Right atrium auricular region (tissue), 2 donors: Measurements from ENCODE around the gene G0S2. TPM values are rescaled to one million over a fixed set of nuclear protein-coding genes. Genes with fewer than 3 reads are reported as not detected.

ENCODE experiments used
- DNase-seq: peaks from one replicate; pipeline ENCODE4 v3.0.0-alpha.2; 2019; ENCODE audit warnings: low spot score
- H3K27ac ChIP-seq, 2 donors: fragments of 200-600 bp; sonication (generic); 1 replicate in 1 of 2; 2 replicates in 1 of 2; pipeline ENCODE4 v1.5.1; 2016 to 2019
- H3K27me3 ChIP-seq, 2 donors: fragments of 200-600 bp; sonication (generic); one replicate each; pipeline versions ENCODE4 v1.5.1 to v1.6.0; 2017 to 2019
- H3K36me3 ChIP-seq: fragments of 200-600 bp; sonication (generic); one replicate; pipeline ENCODE4 v1.5.1; 2016
- H3K4me1 ChIP-seq, 2 donors: fragments of 200-600 bp; sonication (generic); one replicate each; pipeline versions ENCODE4 v1.5.1 to v1.6.0; 2017 to 2019
- H3K4me3 ChIP-seq, 2 donors: fragments of 200-600 bp; sonication (generic); 1 replicate in 1 of 2; 2 replicates in 1 of 2; pipeline ENCODE4 v1.5.1; 2017 to 2019; ENCODE audit warnings: mild to moderate bottlenecking in 1 of 2, moderate library complexity in 1 of 2
- H3K9me3 ChIP-seq, 2 donors: fragments of 200-600 bp; sonication (generic); one replicate each; pipeline ENCODE4 v1.5.1; 2019
- CTCF ChIP-seq, 2 donors: fragments of 200-600 bp; sonication (generic); IDR thresholded peaks; one replicate each; pipeline ENCODE4 v1.5.1; 2019; ENCODE audit warnings: antibody characterized with exemption in 2 of 2
- total RNA-seq, 2 donors: library from RNA; depleted of rRNA; stranded (reverse); fragments of >200 nt; gene quantifications; one replicate each; pipeline ENCODE4 v1.1.0, GENCODE V29; 2016

The G0S2 gene
- total RNA-seq, 2 donors from 2014 or later = 212 to 299 TPM

- peak overlapping the region; percentile 58 to 70 for H3K27ac ChIP-seq
- H3K4me1 ChIP-seq = peaks cover 0 to 4% of the 10 kb centered on the region in 2 donors
- no peaks in the 10 kb centered on the region for H3K36me3 ChIP-seq
- H3K4me3 ChIP-seq = no peak overlapping the region
- no peaks in the 10 kb centered on the region for H3K27me3 ChIP-seq
- no peak for TF ChIP-seq CTCF (IDR thresholded peaks at IDR 0.05)
- DNase-seq = no peak
- no peaks in the 10 kb centered on the region for H3K9me3 ChIP-seq
Observed at GRCh38 chr1:209720326-209720725, 45.1 kb downstream of the G0S2 start.

- no peaks in the 10 kb centered on the region for H3K9me3 ChIP-seq
- H3K27ac ChIP-seq = peak overlapping the region; percentile 58 to 70
- no peak overlapping the region for H3K4me3 ChIP-seq
- H3K36me3 ChIP-seq = no peaks in the 10 kb centered on the region
- peaks cover 0 to 4% of the 10 kb centered on the region in 2 donors for H3K4me1 ChIP-seq
- no peak for DNase-seq
- H3K27me3 ChIP-seq = no peaks in the 10 kb centered on the region
- no peak for TF ChIP-seq CTCF (IDR thresholded peaks at IDR 0.05)
Observed at GRCh38 chr1:209720826-209721225, 45.6 kb downstream of the G0S2 start.

GRCh38 chr1:209721323-209721722 is 46.1 kb downstream of the G0S2 start:
- no peak for TF ChIP-seq CTCF (IDR thresholded peaks at IDR 0.05)
- H3K9me3 ChIP-seq = no peaks in the 10 kb centered on the region
- peaks cover 0 to 4% of the 10 kb centered on the region in 2 donors for H3K4me1 ChIP-seq
- no peaks in the 10 kb centered on the region for H3K36me3 ChIP-seq
- DNase-seq = no peak
- no peaks in the 10 kb centered on the region for H3K27me3 ChIP-seq
- H3K27ac ChIP-seq = peak overlapping the region; percentile 58 to 70
- no peak overlapping the region for H3K4me3 ChIP-seq

DNA sequence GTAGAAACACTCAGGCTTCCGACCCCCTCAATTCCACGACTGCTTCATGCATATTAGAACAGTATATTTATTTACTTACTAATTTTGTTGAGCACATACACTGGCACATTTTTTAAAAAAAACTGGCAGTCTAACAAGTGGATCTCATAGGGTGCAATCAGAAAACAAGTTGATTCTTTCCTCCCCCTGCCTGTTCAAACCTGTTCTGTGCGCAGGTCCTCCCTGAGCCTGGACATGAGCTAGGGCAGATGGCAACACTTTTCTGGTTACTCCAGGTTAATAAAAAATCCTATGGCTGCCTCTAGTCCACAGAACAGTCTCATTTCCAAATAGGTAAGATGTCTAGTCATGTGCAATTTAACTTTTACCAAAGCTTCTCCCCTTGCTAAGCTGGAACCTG is 48.1 kb downstream of the G0S2 start:
- no peak for DNase-seq
- Histone ChIP-seq H3K27ac (no peak overlapping the region), H3K4me3 (no peak overlapping the region), H3K9me3 (no peaks in the 10 kb centered on the region), H3K4me1 (peaks cover 0 to 4% of the 10 kb centered on the region in 2 donors), H3K36me3 (no peaks in the 10 kb centered on the region), H3K27me3 (no peaks in the 10 kb centered on the region)
- TF ChIP-seq CTCF (IDR thresholded peaks at IDR 0.05) = no peak

- Histone ChIP-seq H3K27me3 (no peaks in the 10 kb centered on the region), H3K36me3 (no peaks in the 10 kb centered on the region), H3K9me3 (no peaks in the 10 kb centered on the region), H3K4me1 (peaks cover 0 to 4% of the 10 kb centered on the region in 2 donors), H3K27ac (no peak overlapping the region), H3K4me3 (no peak overlapping the region)
- TF ChIP-seq CTCF (IDR thresholded peaks at IDR 0.05) = no peak
- no peak for DNase-seq
Observed at GRCh38 chr1:209723756-209724693, 48.8 kb downstream of the G0S2 start.

Other genes with a start within 250 kb of the G0S2 start
- under 1 TPM in 1 of 2 donors, not detected in 1; 0.28 TPM for gene CAMK1G, start 91.7 kb upstream of the G0S2 start, total RNA-seq
- gene LAMB3, start 23.0 kb upstream of the G0S2 start, total RNA-seq = 10 to 100 TPM in 1 of 2 donors, 1 to 10 TPM in 1; 4.7 to 11.1 TPM
- 10 to 100 TPM in 1 of 2 donors, 1 to 10 TPM in 1; 3.7 to 17.2 TPM for gene HSD11B1, start 29.4 kb downstream of the G0S2 start, total RNA-seq
- 1 to 10 TPM in 1 of 2 donors, under 1 TPM in 1; 0.19 to 2.2 TPM for gene TRAF3IP3, start 80.6 kb downstream of the G0S2 start, total RNA-seq
- gene C1orf74, start 109.1 kb downstream of the G0S2 start, total RNA-seq = 1 to 10 TPM; 1.6 to 1.7 TPM
- 10 to 100 TPM; 30.4 to 32.6 TPM for gene IRF6, start 130.7 kb downstream of the G0S2 start, total RNA-seq
- gene UTP25, start 152.6 kb downstream of the G0S2 start, total RNA-seq = 1 to 10 TPM; 2.8 to 3.9 TPM